Bronchus fibroblast of lung (primary cell): Measurements from ENCODE around the gene CDKAL1. TPM values are rescaled to one million over a fixed set of nuclear protein-coding genes. Genes with fewer than 3 reads are reported as not detected.

ENCODE experiments used
- total RNA-seq: library from RNA; depleted of rRNA; stranded (reverse); fragments of >200 nt; gene quantifications from 2 replicates; pipeline ENCODE4 v1.2.3, GENCODE V29; 2015

The CDKAL1 gene
- total RNA-seq: 10.9 and 11.1 TPM in 2 replicates

GRCh38 chr6:20534295-20535262 lies at the start of gene CDKAL1:
Gene CDKAL1 (plus strand): TSS chr6:20534457. CDS start chr6:20546351, 11,894 bp downstream.

Other genes with a start within 250 kb of the CDKAL1 start
- gene E2F3, start 132.6 kb upstream of the CDKAL1 start, total RNA-seq: 4.0 and 4.5 TPM in 2 replicates